Spleen (tissue), 7 donors: Measurements from ENCODE around the gene RALGAPA1.

Experiments
- POLR2A ChIP-seq, 3 donors: fragments of 450-650 bp; IDR thresholded peaks; one replicate each; pipeline ENCODE4 v1.5.1; 2017; ENCODE audit warnings: antibody characterized with exemption in 3 of 3, mild to moderate bottlenecking in 1 of 3
- POLR2AphosphoS5 ChIP-seq, 3 donors: sonication (generic); formaldehyde crosslinking; IDR thresholded peaks; one replicate each; pipeline ENCODE4 v1.5.1; 2017; ENCODE audit warnings: antibody characterized with exemption in 3 of 3
- TF ChIP-seq, protein P1 (sequence below), 11 experiments: fragments of 200-600 bp in 7 of 11; fragments of 450-650 bp in 4 of 11; sonication (generic) in 4 of 11; IDR thresholded peaks in 8 of 11; conservative IDR thresholded peaks in 3 of 11; 1 replicate in 7 of 11; 2 replicates in 4 of 11; pipeline versions ENCODE4 v1.4.0 to v1.8.0; 2016 to 2021; ENCODE audit warnings: antibody characterized with exemption in 11 of 11, inconsistent platforms in 4 of 11, mild to moderate bottlenecking in 1 of 11
- donor health status: DM: no; HTN: no; CAD: no; lungs with moderate emphysema.
- donor health status: DM: no; HTN: no; CAD: no.
- donor health status: DM: no; HTN: no; CAD: no.

DNA sequence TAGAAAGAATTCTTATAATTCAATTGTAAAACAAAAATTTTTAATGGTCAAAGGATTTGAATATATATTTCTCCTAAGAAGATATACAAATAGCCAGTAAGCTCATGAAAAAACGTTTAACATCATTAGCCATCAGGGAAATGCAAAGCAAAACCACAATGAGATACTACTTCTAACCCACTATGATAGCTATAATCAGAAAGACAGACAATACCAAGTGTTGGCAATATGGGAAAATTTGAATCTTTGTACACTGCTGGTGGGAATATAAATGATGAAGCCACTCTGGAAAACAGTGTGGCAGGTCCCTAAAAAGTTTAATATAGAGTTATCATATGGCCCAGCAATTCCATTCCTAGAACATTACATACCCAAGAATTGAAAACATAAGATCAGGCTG is 25.4 kb downstream of the RALGAPA1 start:
- TF ChIP-seq, protein P1, sequence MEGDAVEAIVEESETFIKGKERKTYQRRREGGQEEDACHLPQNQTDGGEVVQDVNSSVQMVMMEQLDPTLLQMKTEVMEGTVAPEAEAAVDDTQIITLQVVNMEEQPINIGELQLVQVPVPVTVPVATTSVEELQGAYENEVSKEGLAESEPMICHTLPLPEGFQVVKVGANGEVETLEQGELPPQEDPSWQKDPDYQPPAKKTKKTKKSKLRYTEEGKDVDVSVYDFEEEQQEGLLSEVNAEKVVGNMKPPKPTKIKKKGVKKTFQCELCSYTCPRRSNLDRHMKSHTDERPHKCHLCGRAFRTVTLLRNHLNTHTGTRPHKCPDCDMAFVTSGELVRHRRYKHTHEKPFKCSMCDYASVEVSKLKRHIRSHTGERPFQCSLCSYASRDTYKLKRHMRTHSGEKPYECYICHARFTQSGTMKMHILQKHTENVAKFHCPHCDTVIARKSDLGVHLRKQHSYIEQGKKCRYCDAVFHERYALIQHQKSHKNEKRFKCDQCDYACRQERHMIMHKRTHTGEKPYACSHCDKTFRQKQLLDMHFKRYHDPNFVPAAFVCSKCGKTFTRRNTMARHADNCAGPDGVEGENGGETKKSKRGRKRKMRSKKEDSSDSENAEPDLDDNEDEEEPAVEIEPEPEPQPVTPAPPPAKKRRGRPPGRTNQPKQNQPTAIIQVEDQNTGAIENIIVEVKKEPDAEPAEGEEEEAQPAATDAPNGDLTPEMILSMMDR (IDR thresholded peaks at IDR 0.05 in 8 of 11, conservative IDR thresholded peaks at IDR 0.05 in 3 of 11) = no peak
- TF ChIP-seq POLR2A (IDR thresholded peaks at IDR 0.05) = no peak
- TF ChIP-seq POLR2AphosphoS5 (IDR thresholded peaks at IDR 0.05) = no peak
